Esophagus muscularis mucosa (tissue), 4 donors: ENCODE measurements around the gene ZDHHC24. TPM values are rescaled to one million over a fixed set of nuclear protein-coding genes. Genes with fewer than 3 reads are reported as not detected.

Experiments
- DNase-seq: peaks from one replicate; pipeline ENCODE4 v3.0.0-alpha.2; 2017; ENCODE audit errors: extremely low spot score
- H3K27ac ChIP-seq, 4 donors: fragments of 200-600 bp; sonication (generic); replicated peaks in 1 of 4; 1 replicate in 3 of 4; 2 replicates in 1 of 4; pipeline ENCODE4 v1.5.1; 2016 to 2019; ENCODE audit warnings: mild to moderate bottlenecking in 1 of 4
- H3K27me3 ChIP-seq, 4 donors: fragments of 200-600 bp; sonication (generic); one replicate each; pipeline versions ENCODE4 v1.5.1 to v1.6.0; 2016 to 2019
- H3K36me3 ChIP-seq, 4 donors: fragments of 200-600 bp; sonication (generic); one replicate each; pipeline ENCODE4 v1.5.1; 2016 to 2019
- H3K4me1 ChIP-seq, 4 donors: fragments of 200-600 bp; sonication (generic); one replicate each; pipeline ENCODE4 v1.5.1; 2016 to 2019
- H3K4me3 ChIP-seq, 4 donors: fragments of 200-600 bp; sonication (generic); 1 replicate in 2 of 4; 2 replicates in 2 of 4; pipeline ENCODE4 v1.5.1; 2016 to 2019; ENCODE audit warnings: mild to moderate bottlenecking in 4 of 4, moderate library complexity in 1 of 4
- H3K9me3 ChIP-seq, 4 donors: fragments of 200-600 bp; sonication (generic); 1 replicate in 3 of 4; 2 replicates in 1 of 4; pipeline ENCODE4 v1.5.1; 2016 to 2019
- CTCF ChIP-seq, 3 experiments: fragments of 200-600 bp in 2 of 3; fragments of 450-650 bp in 1 of 3; sonication (generic) in 2 of 3; IDR thresholded peaks; one replicate each; pipeline ENCODE4 v1.5.1; 2017 to 2019; ENCODE audit warnings: antibody characterized with exemption in 3 of 3, mild to moderate bottlenecking in 2 of 3, moderate library complexity in 1 of 3
- EP300 ChIP-seq: sonication (generic); formaldehyde crosslinking; IDR thresholded peaks from one replicate; pipeline ENCODE4 v1.6.1; 2017; ENCODE audit warnings: antibody characterized with exemption
- POLR2A ChIP-seq: fragments of 450-650 bp; IDR thresholded peaks from one replicate; pipeline ENCODE4 v1.6.1; 2017; ENCODE audit warnings: antibody characterized with exemption, moderate library complexity, mild to moderate bottlenecking, low read depth
- POLR2AphosphoS5 ChIP-seq, 2 donors: sonication (generic); formaldehyde crosslinking; IDR thresholded peaks; one replicate each; pipeline ENCODE4 v1.6.1; 2017; ENCODE audit warnings: antibody characterized with exemption in 2 of 2
- WGBS: methylation state at CpG from one replicate; pipeline ENCODE4 v1.1.5; 2018; 5-methylcytosine and 5-hydroxymethylcytosine counted together
- intact Hi-C: fragments of 100-400 bp; cut with DNase I; formaldehyde crosslinking; loops from one replicate; pipeline ENCODE4 v1.15.1; 2023
- total RNA-seq, 4 donors: library from RNA; depleted of rRNA; stranded (reverse); fragments of >200 nt; gene quantifications; one replicate each; pipeline versions ENCODE4 v1.1.0 to v1.2.1, GENCODE V29; 2016

ZDHHC24 gene
- total RNA-seq, 4 donors from 2014 or later, result 7.6 to 16.2 (median 12.2) TPM

GRCh38 chr11:66497206-66497605 lies 48.6 kb downstream of the ZDHHC24 start:
- Histone ChIP-seq H3K4me1 (no peaks in the 10 kb centered on the region), H3K27ac (no peak overlapping the region), H3K36me3 (peaks cover 16 to 86% (median 61%) of the 10 kb centered on the region in 4 donors), H3K9me3 (no peaks in the 10 kb centered on the region), H3K27me3 (no peaks in the 10 kb centered on the region), H3K4me3 (no peak overlapping the region)
- intact Hi-C loops, result no loop called here
- TF ChIP-seq CTCF (IDR thresholded peaks at IDR 0.05) (no peak), POLR2AphosphoS5 (IDR thresholded peaks at IDR 0.05) (no peak), EP300 (no peak), POLR2A (no peak)
- 97% methylated on average over 16 of the region's 16 CpGs for WGBS
- no peak for DNase-seq

GRCh38 chr11:66495401-66495854 lies 50.4 kb downstream of the ZDHHC24 start:
- Histone ChIP-seq H3K36me3 (peaks cover 23 to 96% (median 67%) of the 10 kb centered on the region in 4 donors), H3K27ac (no peak overlapping the region), H3K27me3 (no peaks in the 10 kb centered on the region), H3K4me3 (no peak overlapping the region), H3K4me1 (no peaks in the 10 kb centered on the region), H3K9me3 (no peaks in the 10 kb centered on the region)
- intact Hi-C loops, result no loop called here
- no peak for DNase-seq
- 94% methylated on average over 15 of the region's 17 CpGs for WGBS
- TF ChIP-seq CTCF (IDR thresholded peaks at IDR 0.05), result no peak
- no peak for TF ChIP-seq EP300
- TF ChIP-seq POLR2A, result no peak
- no peak for TF ChIP-seq POLR2AphosphoS5 (IDR thresholded peaks at IDR 0.05)

- Histone ChIP-seq H3K27ac (no peak overlapping the region), H3K27me3 (no peaks in the 10 kb centered on the region), H3K4me3 (no peak overlapping the region), H3K4me1 (no peaks in the 10 kb centered on the region), H3K36me3 (peaks cover 21 to 94% (median 64%) of the 10 kb centered on the region in 4 donors), H3K9me3 (no peaks in the 10 kb centered on the region)
- DNase-seq, result no peak
- intact Hi-C loops, result no loop called here
- TF ChIP-seq POLR2A (no peak), POLR2AphosphoS5 (IDR thresholded peaks at IDR 0.05) (no peak), EP300 (no peak), CTCF (IDR thresholded peaks at IDR 0.05) (no peak)
- 83% methylated on average over 11 of the region's 14 CpGs for WGBS
These were observed 50.9 kb downstream of the ZDHHC24 start for GRCh38 chr11:66494935-66495334.

- H3K27ac ChIP-seq, result no peak overlapping the region
- no peaks in the 10 kb centered on the region for H3K9me3 ChIP-seq
- H3K4me1 ChIP-seq, result no peaks in the 10 kb centered on the region
- H3K27me3 ChIP-seq, result no peaks in the 10 kb centered on the region
- H3K36me3 ChIP-seq, result peaks cover 18 to 92% (median 62%) of the 10 kb centered on the region in 4 donors
- DNase-seq, result no peak
- WGBS, result 91% methylated on average over 6 of the region's 7 CpGs
- H3K4me3 ChIP-seq, result no peak overlapping the region
- TF ChIP-seq POLR2AphosphoS5 (IDR thresholded peaks at IDR 0.05), result no peak
- intact Hi-C loops, result no loop called here
These were observed 51.4 kb downstream of the ZDHHC24 start for GRCh38 chr11:66494458-66494857.

- 96% methylated on average over 9 of the region's 10 CpGs for WGBS
These were observed 52.7 kb downstream of the ZDHHC24 start for GRCh38 chr11:66493130-66493529.

More at GRCh38 chr11:66493130-66493529, 52.7 kb downstream of the ZDHHC24 start:
- Histone ChIP-seq H3K4me1 (no peaks in the 10 kb centered on the region), H3K36me3 (peaks cover 10 to 92% (median 59%) of the 10 kb centered on the region in 4 donors), H3K27ac (no peak overlapping the region), H3K4me3 (no peak overlapping the region), H3K27me3 (no peaks in the 10 kb centered on the region), H3K9me3 (no peaks in the 10 kb centered on the region)
- intact Hi-C loops, result no loop called here
- TF ChIP-seq POLR2AphosphoS5 (IDR thresholded peaks at IDR 0.05), result no peak
- no peak for TF ChIP-seq POLR2A
- no peak for TF ChIP-seq EP300
- TF ChIP-seq CTCF (IDR thresholded peaks at IDR 0.05), result no peak
- no peak for DNase-seq
